Measurements from ENCODE around the gene CCDC85B. TPM values are rescaled to one million over a fixed set of nuclear protein-coding genes. Genes with fewer than 3 reads are reported as not detected.

CCDC85B gene
- total and polyA plus RNA-seq, 2 of the 13 experiments (the other 11 are each of a cell fraction or from before 2014, with no cell fraction given), result 8.2 to 19.5 TPM

DNA sequence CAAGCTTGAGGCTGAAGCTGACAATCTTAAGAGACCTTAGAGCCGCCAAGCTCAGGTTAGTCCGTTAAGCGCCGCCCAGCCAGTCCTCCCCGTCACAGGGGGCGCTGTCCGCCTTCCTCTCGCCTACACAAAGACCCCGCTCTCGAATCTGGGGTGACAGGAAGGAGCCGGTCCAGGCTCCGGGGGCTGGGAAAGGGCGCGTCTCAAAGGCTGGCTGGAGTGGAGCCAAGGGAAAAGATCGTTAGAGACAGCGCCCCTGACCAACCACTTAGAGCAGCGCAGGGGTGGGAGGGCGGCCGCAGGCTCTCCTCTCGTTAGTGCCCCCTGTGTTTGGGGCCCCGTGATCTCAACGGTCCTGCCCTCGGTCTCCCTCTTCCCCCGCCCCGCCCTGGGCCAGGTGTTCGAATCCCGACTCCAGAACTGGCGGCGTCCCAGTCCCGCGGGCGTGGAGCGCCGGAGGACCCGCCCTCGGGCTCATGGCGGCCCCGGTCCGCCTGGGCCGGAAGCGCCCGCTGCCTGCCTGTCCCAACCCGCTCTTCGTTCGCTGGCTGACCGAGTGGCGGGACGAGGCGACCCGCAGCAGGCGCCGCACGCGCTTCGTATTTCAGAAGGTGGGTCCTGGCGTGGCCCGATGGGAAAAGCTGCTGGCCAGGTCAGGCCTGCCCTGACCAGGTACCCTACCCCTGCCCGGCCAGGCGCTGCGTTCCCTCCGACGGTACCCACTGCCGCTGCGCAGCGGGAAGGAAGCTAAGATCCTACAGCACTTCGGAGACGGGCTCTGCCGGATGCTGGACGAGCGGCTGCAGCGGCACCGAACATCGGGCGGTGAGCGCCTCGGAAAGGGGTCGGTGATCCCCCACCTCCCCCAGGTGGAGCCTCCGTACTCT is 30.0 kb upstream of the CCDC85B start, which contains the start of gene MUS81 (continued):
- TF ChIP-seq, protein P1, sequence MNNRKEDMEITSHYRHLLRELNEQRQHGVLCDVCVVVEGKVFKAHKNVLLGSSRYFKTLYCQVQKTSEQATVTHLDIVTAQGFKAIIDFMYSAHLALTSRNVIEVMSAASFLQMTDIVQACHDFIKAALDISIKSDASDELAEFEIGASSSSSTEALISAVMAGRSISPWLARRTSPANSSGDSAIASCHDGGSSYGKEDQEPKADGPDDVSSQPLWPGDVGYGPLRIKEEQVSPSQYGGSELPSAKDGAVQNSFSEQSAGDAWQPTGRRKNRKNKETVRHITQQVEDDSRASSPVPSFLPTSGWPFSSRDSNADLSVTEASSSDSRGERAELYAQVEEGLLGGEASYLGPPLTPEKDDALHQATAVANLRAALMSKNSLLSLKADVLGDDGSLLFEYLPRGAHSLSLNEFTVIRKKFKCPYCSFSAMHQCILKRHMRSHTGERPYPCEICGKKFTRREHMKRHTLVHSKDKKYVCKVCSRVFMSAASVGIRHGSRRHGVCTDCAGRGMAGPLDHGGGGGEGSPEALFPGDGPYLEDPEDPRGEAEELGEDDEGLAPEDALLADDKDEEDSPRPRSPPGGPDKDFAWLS (CRISPR knock-in tag; IDR thresholded peaks at IDR 0.05; ENCODE audit: borderline replicate concordance), result no peak
- peak; percentile 90 for TF ChIP-seq ELF1 (CRISPR knock-in tag; IDR thresholded peaks at IDR 0.05)
- TF ChIP-seq ZNF350 (CRISPR knock-in tag; IDR thresholded peaks at IDR 0.05; ENCODE audit: borderline replicate concordance, low read depth), result peak; percentile 83
- no peak for TF ChIP-seq HOXD1 (CRISPR knock-in tag; IDR thresholded peaks at IDR 0.05)
- TF ChIP-seq ZNF746 (CRISPR knock-in tag; IDR thresholded peaks at IDR 0.05), result peak; percentile 52; the same call in 1 of the 2 replicates
- TF ChIP-seq MIER2 (CRISPR knock-in tag; IDR thresholded peaks at IDR 0.05), result peak; percentile 78; the same call in 1 of the 2 replicates
- no peak for TF ChIP-seq NBN (conservative IDR thresholded peaks at IDR 0.05)
- TF ChIP-seq ZNF776 (CRISPR knock-in tag; IDR thresholded peaks at IDR 0.05), result peak; percentile 87; the same call in 1 of the 2 replicates
- no peak for TF ChIP-seq ZFP41 (CRISPR knock-in tag; IDR thresholded peaks at IDR 0.05; ENCODE audit: borderline replicate concordance)
- 0 out of 2 replicates have a peak, but pooled peaks have one; percentile 63 for TF ChIP-seq ZNF264 (CRISPR knock-in tag; IDR thresholded peaks at IDR 0.05)
- TF ChIP-seq ZKSCAN1 (IDR thresholded peaks at IDR 0.05; ENCODE audit: low read length), result no peak
- no peak for TF ChIP-seq TCF7L2 (IDR thresholded peaks at IDR 0.05; ENCODE audit: low read depth, low read length)
- TF ChIP-seq, protein P2, sequence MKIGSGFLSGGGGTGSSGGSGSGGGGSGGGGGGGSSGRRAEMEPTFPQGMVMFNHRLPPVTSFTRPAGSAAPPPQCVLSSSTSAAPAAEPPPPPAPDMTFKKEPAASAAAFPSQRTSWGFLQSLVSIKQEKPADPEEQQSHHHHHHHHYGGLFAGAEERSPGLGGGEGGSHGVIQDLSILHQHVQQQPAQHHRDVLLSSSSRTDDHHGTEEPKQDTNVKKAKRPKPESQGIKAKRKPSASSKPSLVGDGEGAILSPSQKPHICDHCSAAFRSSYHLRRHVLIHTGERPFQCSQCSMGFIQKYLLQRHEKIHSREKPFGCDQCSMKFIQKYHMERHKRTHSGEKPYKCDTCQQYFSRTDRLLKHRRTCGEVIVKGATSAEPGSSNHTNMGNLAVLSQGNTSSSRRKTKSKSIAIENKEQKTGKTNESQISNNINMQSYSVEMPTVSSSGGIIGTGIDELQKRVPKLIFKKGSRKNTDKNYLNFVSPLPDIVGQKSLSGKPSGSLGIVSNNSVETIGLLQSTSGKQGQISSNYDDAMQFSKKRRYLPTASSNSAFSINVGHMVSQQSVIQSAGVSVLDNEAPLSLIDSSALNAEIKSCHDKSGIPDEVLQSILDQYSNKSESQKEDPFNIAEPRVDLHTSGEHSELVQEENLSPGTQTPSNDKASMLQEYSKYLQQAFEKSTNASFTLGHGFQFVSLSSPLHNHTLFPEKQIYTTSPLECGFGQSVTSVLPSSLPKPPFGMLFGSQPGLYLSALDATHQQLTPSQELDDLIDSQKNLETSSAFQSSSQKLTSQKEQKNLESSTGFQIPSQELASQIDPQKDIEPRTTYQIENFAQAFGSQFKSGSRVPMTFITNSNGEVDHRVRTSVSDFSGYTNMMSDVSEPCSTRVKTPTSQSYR (CRISPR knock-in tag; IDR thresholded peaks at IDR 0.05; ENCODE audit: borderline replicate concordance), result no peak
- TF ChIP-seq ZNF850 (CRISPR knock-in tag; conservative IDR thresholded peaks at IDR 0.05), result 0 out of 2 replicates have a peak, but pooled peaks have one; percentile 82
- TF ChIP-seq SMC3 (IDR thresholded peaks at IDR 0.05; ENCODE audit: low read length), result no peak
- TF ChIP-seq GABPA (IDR thresholded peaks at IDR 0.05; ENCODE audit: low read depth, low read length), result no peak
- TF ChIP-seq GABPA (CRISPR knock-in tag; IDR thresholded peaks at IDR 0.05; ENCODE audit: low read depth), result peak; percentile 93
- TF ChIP-seq SRSF9 (IDR thresholded peaks at IDR 0.05; ENCODE audit: borderline replicate concordance, insufficient read depth, low read depth, low read length, poor library complexity, severe bottlenecking), result no peak
- no peak for TF ChIP-seq ATF7 (IDR thresholded peaks at IDR 0.05)
- no peak; the same call in 1 of the 2 replicates for TF ChIP-seq ATF7 (CRISPR knock-in tag; IDR thresholded peaks at IDR 0.05)
- TF ChIP-seq AKAP8 (CRISPR knock-in tag; IDR thresholded peaks at IDR 0.05), result no peak
- TF ChIP-seq, protein P3, sequence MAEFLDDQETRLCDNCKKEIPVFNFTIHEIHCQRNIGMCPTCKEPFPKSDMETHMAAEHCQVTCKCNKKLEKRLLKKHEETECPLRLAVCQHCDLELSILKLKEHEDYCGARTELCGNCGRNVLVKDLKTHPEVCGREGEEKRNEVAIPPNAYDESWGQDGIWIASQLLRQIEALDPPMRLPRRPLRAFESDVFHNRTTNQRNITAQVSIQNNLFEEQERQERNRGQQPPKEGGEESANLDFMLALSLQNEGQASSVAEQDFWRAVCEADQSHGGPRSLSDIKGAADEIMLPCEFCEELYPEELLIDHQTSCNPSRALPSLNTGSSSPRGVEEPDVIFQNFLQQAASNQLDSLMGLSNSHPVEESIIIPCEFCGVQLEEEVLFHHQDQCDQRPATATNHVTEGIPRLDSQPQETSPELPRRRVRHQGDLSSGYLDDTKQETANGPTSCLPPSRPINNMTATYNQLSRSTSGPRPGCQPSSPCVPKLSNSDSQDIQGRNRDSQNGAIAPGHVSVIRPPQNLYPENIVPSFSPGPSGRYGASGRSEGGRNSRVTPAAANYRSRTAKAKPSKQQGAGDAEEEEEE (CRISPR knock-in tag; IDR thresholded peaks at IDR 0.05; ENCODE audit: borderline replicate concordance), result 0 out of 2 replicates have a peak, but pooled peaks have one; percentile 21
- TF ChIP-seq SRSF1 (optimal IDR thresholded peaks at IDR 0.05; ENCODE audit: low read depth, low read length), result no peak

Data from HepG2 (cell line).